IPS-18a (cell line): Measurements from ENCODE around the gene ASXL2.
"Not testable (repeated sequence)": the region's sequence is repeated elsewhere in the genome, so short reads cannot be mapped to it uniquely, and the experiment has no call there.

ENCODE experiments used
- H3K27ac ChIP-seq: one replicate; pipeline ENCODE4 v1.5.1; 2013; ENCODE audit warnings: low read length
- H3K27me3 ChIP-seq: one replicate; pipeline ENCODE4 v1.6.1; 2013; ENCODE audit warnings: mild to moderate bottlenecking, low read length; ENCODE audit not compliant: control insufficient read depth, insufficient read depth
- H3K36me3 ChIP-seq: one replicate; pipeline ENCODE4 v1.6.1; 2013; ENCODE audit warnings: low read depth, low read length; ENCODE audit not compliant: control insufficient read depth
- H3K4me1 ChIP-seq: one replicate; pipeline ENCODE4 v1.6.1; 2013; ENCODE audit warnings: low read depth, low read length; ENCODE audit not compliant: control insufficient read depth
- H3K4me3 ChIP-seq: one replicate; pipeline ENCODE4 v1.5.1; 2013; ENCODE audit warnings: low read length
- H3K9ac ChIP-seq: one replicate; pipeline ENCODE4 v1.6.1; 2013; ENCODE audit warnings: mild to moderate bottlenecking, low read length, moderate library complexity
- H3K9me3 ChIP-seq: one replicate; pipeline ENCODE4 v1.6.1; 2013; ENCODE audit warnings: low read depth, low read length; ENCODE audit not compliant: control insufficient read depth

The ASXL2 gene

DNA sequence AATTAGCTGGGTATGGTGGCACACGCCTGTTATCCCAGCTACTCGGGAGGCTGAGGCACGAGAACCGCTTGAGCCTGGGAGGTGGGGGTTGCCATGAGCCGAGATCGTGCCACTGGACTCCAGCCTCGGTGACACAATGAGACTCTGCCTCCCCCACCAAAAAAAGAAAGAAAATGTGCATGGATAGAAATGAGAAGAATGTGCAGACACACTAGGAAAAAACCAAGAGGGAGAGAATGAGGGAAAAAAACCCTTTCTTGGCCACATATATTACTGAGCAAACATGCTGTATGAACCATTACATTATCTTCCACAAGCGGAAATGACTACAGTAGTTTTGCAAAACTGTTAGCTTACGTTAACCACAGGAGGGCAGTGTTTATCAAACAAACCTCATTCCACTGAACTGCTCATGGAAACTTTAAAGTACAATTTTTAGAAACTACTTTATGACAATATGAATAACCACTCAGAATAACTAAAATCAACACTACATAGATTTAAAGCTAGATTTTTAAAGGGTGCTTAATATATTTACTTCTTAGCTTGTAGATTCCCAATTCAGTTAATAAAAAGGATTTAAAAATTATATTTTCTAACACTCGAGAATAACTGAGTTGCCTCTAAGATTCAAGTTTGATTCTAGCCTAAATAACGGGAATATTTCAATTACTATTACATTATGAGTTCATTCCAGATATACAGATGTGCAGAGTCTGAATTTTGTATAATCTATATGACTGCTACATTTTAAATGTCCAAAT lies 26.4 kb downstream of the ASXL2 start:
- Histone ChIP-seq H3K27me3 (no peaks in the 10 kb centered on the region), H3K9ac (no peak overlapping the region), H3K36me3 (no peaks in the 10 kb centered on the region), H3K27ac (no peak overlapping the region), H3K9me3 (no peaks in the 10 kb centered on the region), H3K4me3 (no peak overlapping the region), H3K4me1 (peaks cover 10% of the 10 kb centered on the region)

DNA sequence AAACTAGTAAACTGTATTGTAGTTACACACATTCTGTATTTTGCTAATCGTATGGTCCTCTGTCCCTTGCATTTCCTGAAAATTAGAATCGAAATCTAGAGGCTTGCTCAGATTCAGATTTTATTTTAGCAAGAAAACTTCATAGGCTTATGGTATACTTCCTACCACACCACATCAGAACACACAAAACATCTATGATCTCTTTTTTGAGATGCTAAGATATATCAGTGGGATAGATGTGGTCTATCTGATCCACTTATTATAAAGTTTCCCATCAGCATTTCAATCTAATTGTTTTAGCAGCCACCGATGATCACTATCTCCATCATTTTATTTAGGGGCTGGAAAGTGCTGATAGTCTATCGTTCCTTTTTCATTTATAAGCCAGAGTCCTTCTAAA lies 27.9 kb downstream of the ASXL2 start:
- H3K4me3 ChIP-seq, H3K27ac ChIP-seq, H3K9ac ChIP-seq, H3K27me3 ChIP-seq, H3K9me3 ChIP-seq, H3K36me3 ChIP-seq: not testable (repeated sequence)
- peaks cover 10% of the 10 kb centered on the region for H3K4me1 ChIP-seq

DNA sequence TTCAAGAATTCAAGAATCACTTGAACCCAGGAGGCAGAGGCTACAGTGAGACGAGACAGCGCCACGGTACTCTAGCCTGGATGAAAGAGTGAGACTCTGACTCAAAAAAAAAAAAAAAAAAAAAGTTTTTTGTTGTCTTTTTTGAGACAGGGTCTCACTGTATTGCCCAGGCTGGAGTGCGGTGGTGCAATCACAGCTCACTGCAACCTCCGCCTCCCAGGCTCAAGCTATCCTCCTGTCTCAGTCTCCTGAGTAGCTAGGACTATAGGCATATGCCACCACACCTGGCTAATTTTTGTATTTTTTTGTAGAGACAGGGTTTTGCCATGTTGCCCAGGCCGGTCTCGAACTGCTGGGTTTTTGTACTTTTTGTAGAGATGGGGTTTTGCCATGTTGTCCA lies 28.9 kb downstream of the ASXL2 start:
- H3K36me3 ChIP-seq, H3K27me3 ChIP-seq, H3K4me3 ChIP-seq, H3K9ac ChIP-seq, H3K27ac ChIP-seq, H3K9me3 ChIP-seq: not testable (repeated sequence)
- peaks cover 10% of the 10 kb centered on the region for H3K4me1 ChIP-seq

DNA sequence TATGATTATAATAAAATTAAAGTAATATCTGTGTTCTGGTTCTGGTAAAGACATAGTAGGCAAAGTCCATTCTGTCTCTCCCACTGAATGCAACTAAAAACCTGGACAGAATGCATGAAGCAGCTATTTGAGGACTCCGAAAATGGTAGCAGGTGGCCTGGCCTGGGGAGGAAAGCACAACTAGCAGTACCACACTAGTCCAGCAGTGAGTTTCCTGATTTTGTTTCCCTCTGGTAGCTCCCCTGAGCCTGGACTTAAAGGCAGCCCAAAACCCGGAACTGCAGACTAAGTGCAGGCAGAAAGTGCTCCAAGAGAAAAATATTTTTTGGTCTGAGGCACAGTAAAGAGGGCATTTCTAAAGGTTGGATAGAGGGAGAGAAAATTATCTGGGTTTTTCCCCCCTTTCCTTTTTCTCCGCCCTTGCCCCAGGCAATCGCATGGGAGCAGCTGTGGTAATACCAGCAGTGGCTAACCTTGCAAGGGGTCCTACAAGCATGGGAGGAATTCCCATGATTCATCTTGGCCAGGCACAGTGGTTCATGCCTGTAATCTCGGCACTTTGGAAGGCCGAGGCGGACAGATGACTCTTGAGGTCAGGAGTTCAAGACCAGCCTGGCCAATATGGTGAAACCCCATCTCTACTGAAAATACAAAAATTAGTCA lies 32.3 kb downstream of the ASXL2 start:
- H3K9ac ChIP-seq, result no peak overlapping the region

DNA sequence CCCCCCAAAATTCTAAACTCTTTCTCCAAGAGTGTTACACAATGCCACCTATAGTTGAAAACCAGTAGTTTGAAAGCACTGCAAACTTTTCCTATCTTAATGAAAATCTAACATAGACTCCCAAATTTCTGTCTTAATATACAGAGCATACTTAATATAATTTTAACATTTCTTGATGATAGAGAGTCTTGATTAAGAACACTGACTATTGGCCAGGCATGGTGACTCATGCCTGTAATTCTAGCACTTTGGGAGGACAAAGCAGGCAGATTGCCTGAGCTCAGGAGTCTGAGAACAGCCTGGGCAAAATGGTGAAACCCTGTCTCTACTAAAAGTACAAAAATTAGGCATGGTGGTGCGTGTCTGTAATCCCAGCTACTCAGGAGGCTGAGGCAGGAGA lies 34.2 kb downstream of the ASXL2 start:
- Histone ChIP-seq H3K36me3 (peaks cover 6% of the 10 kb centered on the region), H3K4me1 (no peaks in the 10 kb centered on the region), H3K4me3 (no peak overlapping the region), H3K27me3 (no peaks in the 10 kb centered on the region), H3K9me3 (no peaks in the 10 kb centered on the region), H3K9ac (no peak overlapping the region), H3K27ac (no peak overlapping the region)

More for the DNA sequence above, 32.3 kb downstream of the ASXL2 start:
- Histone ChIP-seq H3K4me3 (no peak overlapping the region), H3K36me3 (peaks cover 6% of the 10 kb centered on the region), H3K27me3 (no peaks in the 10 kb centered on the region), H3K4me1 (no peaks in the 10 kb centered on the region), H3K9me3 (no peaks in the 10 kb centered on the region), H3K27ac (no peak overlapping the region)

DNA sequence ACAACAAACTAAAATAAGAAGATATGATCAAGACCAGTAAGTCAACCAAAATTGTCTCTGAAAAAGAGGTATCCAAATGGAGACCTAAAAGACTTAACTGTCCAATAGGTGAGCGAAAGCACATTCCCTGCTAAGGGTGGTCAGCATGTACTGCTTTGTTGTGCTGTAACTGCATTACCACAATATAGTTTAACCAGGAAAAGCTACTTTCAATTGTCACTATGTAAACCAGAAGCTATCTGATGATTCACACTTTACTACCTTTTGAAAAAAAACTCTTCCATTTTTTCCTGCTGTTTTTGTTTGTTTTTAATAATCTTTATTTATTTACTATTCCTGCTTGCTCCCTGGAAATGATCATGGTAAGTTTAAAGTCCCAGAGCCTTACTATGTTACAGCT lies 36.1 kb downstream of the ASXL2 start:
- Histone ChIP-seq H3K27ac (no peak overlapping the region), H3K4me3 (no peak overlapping the region), H3K36me3 (peaks cover 6% of the 10 kb centered on the region), H3K9me3 (no peaks in the 10 kb centered on the region), H3K9ac (no peak overlapping the region), H3K27me3 (no peaks in the 10 kb centered on the region), H3K4me1 (no peaks in the 10 kb centered on the region)

DNA sequence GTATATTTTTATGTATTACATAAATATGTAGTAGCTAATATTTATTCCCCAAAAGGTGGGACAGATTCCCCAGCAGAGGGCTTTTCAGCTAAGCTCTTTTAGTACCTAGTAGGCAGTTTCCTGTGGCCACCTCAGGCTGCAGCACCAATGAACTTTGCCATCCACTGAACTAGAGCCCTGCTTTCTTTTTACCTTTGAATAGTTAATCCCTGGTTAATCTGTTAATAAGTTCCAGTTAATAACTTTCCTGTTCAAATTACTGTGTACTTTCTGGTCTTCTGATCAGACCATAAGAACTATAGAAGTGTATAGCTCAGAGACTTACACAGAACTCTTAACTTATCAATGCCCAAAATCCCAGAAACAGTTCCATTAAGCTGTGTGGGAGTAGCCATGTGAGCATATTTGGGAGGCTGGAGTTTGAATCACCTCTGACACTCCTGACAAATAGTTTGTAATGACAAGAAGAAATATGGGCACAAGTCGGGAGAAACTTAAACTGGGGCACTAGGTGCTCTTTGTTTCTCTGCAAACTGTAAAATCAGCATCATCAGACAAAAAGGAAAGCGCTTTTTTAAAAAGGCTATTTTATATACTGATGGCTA lies 40.0 kb downstream of the ASXL2 start:
- Histone ChIP-seq H3K4me3 (no peak overlapping the region), H3K36me3 (no peaks in the 10 kb centered on the region), H3K9ac (no peak overlapping the region), H3K27me3 (no peaks in the 10 kb centered on the region), H3K9me3 (no peaks in the 10 kb centered on the region), H3K27ac (no peak overlapping the region), H3K4me1 (no peaks in the 10 kb centered on the region)

DNA sequence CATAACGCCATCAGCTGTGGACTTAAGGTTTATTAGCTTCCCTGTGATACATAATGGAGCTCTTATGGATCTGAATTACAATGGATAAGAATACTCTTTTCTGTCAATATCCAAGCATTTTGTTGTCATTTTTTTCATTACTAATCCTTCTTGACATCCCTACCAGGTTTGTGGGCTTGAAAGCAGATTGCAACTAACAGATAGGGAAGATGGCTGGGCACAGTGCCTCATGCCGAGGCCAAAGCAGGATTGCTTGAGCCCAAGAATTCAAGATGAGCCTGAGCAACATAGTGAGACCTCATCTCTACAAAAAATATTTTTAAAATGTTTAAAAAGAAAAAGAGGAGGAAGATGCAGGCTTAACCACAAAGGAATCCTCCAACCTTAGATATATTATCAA lies 42.4 kb downstream of the ASXL2 start:
- Histone ChIP-seq H3K27me3 (no peaks in the 10 kb centered on the region), H3K27ac (no peak overlapping the region), H3K9ac (no peak overlapping the region), H3K9me3 (no peaks in the 10 kb centered on the region), H3K36me3 (no peaks in the 10 kb centered on the region), H3K4me1 (no peaks in the 10 kb centered on the region), H3K4me3 (no peak overlapping the region)

DNA sequence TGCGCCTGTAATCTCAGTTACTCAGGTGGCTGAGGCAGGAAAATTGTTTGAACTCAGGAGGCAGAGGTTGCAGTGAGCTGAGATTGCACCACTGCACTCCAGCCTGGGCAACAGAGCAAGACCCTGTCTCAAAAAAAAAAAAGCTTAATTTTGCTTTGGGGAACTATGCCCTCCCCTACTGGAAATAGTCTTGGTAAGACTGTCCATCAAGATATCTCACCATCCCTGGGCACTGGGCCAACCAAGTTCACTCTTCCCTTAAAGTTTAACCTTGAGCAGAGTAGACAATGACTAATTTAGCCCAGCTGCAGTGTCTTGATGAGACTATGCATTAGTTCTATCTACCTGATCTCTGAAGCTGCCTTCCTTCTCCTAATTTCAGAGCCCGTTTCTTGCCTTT lies 44.7 kb downstream of the ASXL2 start:
- Histone ChIP-seq H3K4me1 (no peaks in the 10 kb centered on the region), H3K27me3 (no peaks in the 10 kb centered on the region), H3K4me3 (no peak overlapping the region), H3K36me3 (no peaks in the 10 kb centered on the region), H3K27ac (no peak overlapping the region), H3K9ac (no peak overlapping the region), H3K9me3 (no peaks in the 10 kb centered on the region)

DNA sequence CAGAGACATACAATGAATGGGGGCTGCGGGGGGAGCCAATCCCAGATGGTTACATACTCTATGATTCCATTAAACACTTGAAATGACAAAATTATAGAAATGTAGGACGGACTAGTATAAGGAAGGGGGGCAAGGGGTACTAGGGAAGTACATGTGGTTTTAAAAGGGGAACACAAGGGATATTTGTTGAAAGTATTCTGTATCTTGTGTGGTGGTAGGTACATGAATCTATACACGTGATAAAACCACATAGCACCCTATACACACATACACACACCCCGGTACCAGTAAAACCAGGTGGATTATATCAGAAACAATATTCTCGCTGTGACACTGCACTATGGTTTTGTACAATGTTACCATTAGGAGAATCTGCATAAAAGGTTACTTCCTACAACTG lies 45.4 kb downstream of the ASXL2 start:
- Histone ChIP-seq H3K4me3 (no peak overlapping the region), H3K9me3 (no peaks in the 10 kb centered on the region), H3K27ac (no peak overlapping the region), H3K36me3 (no peaks in the 10 kb centered on the region), H3K4me1 (no peaks in the 10 kb centered on the region), H3K27me3 (no peaks in the 10 kb centered on the region), H3K9ac (no peak overlapping the region)

DNA sequence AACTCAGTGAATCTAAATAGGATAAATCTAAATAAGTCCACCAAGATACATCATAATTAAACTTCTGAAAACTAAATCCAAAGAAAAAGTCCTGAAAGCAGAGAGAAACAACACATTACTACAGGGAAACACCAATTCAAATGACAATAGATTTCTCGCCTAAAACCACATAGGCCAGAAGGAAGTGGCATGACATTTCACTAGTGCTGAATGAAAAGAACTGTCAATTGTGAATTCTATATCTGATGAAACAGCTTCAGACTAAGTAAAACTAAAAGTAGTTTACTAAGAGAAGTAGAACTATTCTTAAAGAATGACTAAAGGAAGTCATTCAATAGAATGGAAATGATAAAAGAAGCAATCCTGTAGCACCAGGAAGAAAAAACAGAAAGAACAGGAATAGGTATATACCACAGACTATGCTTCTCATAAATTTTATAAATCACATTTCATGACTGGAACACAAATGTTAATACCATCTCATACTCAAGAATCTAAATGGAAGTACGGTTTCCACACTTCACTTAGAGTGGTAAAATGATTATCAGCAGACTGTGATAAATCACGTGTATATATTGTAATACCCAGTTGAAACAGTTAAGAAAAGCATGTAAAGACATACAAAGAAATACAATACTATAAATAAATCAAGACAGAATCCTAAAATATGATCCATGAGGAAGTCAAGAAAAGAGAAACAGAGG lies 46.4 kb downstream of the ASXL2 start:
- Histone ChIP-seq H3K4me3 (no peak overlapping the region), H3K36me3 (no peaks in the 10 kb centered on the region), H3K9ac (no peak overlapping the region), H3K27me3 (no peaks in the 10 kb centered on the region), H3K4me1 (no peaks in the 10 kb centered on the region), H3K9me3 (no peaks in the 10 kb centered on the region), H3K27ac (no peak overlapping the region)
